NK-92 (cell line): ENCODE results near the gene ZCCHC24.

Experiments
- DNase-seq: peaks from one replicate; lab custom pipeline; 2025; ENCODE audit not compliant: unreplicated experiment; lab: John Stamatoyannopoulos, UW

ZCCHC24 gene

DNA sequence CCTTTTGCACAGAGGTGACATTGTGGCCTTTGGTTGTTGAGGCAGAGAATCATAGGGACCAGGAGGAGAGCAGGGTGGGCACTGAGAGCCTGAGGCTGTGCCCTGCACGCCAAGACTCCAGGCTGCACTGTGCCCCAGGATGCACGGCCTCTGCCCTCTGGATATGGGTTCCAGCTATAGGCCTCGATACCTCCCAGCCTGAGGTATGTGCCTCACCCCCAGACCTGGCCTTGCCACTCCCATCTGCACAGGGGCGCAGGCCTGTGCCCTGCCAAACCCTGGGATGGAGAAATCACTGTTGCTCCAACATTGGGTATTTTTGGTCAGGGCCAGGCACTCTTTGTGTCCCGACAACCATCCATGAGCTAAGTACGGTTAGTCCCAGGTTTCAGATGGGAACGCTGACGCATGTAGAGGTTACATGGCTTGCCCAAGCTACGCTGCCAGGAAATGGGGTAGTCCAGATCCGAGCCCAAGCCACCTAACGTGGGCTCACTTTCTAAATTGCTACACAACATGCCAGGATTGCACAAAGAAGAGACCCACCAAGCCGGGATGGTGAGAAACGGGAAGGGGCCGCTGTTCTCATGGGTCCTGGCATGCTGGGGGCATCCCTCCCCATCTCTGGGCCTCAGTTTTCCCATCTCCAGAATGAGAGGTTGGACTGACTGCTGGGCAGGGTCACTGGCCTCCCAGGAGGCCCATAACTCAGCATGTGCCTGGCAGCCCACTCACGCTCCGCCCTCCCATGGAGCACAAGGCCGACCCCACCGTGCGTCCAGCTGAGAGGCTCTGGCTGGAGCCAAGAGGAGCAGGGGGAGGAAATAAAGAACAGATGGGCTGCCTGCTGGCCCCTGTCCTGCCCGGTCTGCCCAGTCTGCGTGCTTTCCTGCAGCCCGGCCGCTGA, 44.2 kb downstream of the ZCCHC24 start:
- DNase-seq = no peak

DNA sequence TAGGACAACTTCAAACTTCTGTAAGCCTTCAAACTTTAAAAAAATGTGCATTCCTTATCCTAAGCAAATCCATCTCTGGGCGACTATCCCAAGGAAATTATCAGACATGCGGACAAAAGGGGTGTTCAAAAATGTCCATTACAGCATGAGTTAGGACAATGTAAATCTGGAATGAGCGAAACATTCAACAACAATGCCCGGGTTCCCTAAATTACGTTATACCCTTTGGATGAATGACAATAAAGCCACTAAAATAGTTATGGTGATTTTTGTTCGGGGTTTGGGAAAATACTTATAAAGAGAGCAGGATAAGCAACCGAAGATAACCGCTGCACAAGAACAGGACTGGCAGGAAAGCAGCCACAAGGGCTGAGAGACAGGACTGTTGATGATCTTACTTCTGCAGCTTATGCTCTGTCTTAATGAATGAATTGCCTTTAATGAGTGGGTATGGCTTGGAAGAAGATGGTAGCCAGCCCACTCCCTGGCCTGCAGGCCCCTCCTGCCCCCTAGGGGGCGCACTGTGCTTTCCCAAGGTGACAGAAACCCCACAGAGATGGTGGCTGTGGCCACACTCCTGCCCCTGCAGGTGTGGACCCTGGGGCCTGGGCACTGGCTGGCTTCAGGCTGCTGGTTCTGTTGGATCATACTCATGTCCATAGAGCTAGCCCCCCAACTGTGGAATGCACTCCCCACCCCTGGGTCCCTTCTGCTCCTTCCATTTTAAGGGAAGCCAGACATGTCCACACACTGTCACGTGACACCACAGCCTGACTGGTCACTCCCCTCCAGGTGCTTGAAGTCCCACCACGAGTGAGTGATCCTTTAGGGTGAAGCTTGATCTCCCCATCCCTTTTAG, 45.0 kb downstream of the ZCCHC24 start:
- DNase-seq = no peak

DNA sequence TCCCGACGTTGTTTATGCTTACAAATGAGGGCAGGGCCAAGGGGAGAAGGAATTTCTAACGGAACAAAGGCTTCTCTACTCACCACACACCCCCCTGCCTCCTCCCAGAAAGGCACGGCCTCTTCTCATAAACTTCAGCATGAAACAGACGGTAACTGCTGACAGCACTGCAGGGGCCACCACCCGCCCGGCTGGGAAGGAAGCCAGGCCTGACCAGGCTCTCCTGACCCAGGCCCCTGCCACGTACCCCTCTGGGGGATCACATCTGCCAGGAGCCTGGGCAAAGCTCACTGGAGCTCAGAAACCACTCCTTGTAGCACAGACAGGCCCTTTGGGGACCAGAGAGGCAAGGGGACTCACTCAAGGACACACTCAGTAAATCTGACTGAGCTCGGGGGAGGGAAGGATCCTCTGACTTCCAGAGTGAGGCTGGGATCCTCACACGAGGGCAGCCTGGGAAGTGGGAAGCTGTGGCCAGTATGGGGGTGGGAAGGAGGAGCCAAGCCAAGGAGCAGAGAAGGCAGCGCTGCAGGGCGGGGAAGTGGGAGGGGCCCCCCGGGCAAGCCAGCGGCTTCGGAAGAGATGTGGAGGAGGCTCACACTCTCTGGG, 46.1 kb downstream of the ZCCHC24 start:
- no peak for DNase-seq

DNA sequence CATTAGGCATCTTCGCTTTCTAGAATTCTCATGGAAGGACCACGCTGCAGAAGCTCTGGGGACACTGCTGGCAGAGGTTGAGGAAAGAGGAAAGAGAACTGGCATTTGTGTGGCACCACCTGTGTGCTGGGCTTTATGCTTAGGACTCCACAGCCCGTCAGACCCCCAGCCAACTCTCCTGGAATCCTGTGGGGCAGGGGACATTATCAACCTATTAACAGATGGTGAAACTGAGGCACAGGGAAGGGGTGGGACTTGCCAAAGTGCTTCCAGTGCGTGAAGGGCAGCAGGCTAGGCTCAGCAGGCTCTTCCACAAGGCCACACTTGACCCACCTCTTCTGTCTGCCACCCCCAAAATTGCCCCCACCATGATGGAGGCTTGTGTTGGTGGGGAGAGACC, 46.8 kb downstream of the ZCCHC24 start:
- DNase-seq = no peak

GRCh38 chr10:79397575-79398303, 47.7 kb downstream of the ZCCHC24 start:
- DNase-seq = no peak

DNA sequence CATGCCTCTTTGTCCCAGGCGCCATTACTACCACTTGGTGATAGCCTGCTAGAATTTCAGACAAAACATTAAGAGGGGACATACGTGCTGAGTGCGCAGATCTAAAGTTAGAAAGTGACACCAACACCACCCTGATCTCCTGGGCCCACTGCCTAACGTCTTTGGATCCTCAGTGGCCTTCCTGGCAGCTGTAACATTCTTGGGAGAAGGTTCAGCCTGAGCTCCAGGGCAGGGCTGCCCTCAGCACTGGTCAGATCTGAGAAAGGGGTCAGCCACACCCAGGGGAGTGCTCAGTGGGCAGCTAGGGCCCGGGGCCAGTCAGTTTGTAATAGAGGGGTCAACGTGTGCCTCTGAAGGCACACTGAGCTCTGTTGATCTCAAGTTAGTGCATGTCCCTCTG, 48.4 kb downstream of the ZCCHC24 start:
- no peak for DNase-seq

DNA sequence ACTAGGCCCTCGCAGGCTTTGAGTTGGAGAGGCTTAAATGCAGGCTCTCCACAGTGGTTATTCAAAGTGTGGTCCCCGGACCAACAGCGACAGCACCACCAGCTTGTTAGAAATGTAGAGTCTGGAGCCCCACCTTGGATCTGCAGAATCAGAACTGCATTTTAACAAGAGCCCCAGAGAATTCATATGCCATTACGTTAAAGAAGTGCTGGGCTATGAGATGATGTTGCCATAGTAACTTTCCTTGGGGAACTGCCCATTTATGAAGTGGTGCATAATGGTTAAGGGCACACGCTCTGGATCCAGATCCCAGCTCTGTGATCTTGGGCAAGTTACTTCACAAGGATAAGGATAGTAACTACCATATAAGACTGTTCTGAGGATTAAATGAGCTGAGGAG, 48.9 kb downstream of the ZCCHC24 start:
- DNase-seq = no peak

GRCh38 chr10:79394664-79395063, 50.8 kb downstream of the ZCCHC24 start:
- DNase-seq = no peak

- no peak for DNase-seq
Observed at GRCh38 chr10:79393924-79394610, 51.4 kb downstream of the ZCCHC24 start.

GRCh38 chr10:79393221-79393923, 52.1 kb downstream of the ZCCHC24 start:
- DNase-seq = no peak

GRCh38 chr10:79392506-79393176, 52.8 kb downstream of the ZCCHC24 start:
- DNase-seq = no peak

DNA sequence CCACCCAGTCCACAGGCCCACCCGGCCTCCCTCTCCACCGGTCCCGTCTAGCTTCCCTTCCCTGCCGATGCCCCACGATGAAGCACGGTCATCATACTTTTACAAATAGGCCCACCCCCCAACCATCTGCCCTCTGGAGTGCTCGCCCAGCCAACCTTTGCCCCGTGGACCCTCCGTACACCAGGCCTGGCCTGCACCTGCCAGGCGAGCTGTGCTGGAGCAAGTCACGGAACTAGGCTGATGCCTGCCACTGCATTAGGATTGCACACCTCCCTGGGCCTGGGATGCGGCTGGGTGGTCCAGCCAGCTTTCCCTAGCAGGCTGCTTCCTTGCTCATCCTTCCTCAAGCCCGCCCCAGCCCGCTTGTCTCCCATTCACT, 53.4 kb downstream of the ZCCHC24 start:
- no peak for DNase-seq

- no peak for DNase-seq
Observed at GRCh38 chr10:79391231-79392019, 54.0 kb downstream of the ZCCHC24 start.

DNA sequence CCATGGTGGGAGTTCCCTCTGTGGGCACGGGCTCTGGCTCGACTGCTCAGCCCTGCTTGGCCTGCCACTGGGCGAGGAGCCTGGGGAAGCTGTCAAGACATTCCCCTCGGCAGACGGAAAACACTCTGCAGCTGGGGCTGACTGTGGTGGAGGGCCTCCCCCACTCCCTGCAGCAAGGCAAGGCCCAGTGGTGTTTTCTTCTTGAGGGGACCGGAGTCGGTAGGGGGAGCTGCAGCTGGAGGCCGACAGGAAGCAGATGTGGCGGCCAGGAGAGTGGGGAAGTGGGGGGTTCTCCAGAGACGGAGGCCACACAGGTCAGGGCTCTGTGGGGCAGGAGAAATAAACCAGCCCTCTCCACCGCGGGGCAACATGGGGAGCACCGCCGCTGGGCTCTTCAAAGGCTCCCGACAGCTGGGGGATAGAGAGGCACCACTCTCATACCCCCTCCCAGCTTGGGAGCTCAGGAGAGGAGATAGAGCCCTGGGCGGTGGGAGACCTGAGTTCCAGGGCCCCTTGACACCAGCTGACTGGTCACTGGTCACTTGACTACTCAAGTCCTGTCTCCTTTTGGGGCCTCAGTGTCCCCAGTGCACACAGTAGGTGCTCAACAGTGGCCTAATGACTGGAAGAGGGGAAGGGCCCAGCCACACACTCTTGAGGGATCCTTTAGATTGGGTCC, 54.7 kb downstream of the ZCCHC24 start:
- DNase-seq = no peak

- DNase-seq = no peak
Observed at GRCh38 chr10:79390057-79390456, 55.4 kb downstream of the ZCCHC24 start.

GRCh38 chr10:79387974-79388850, 57.2 kb downstream of the ZCCHC24 start:
- DNase-seq = no peak

- DNase-seq = no peak
Observed at GRCh38 chr10:79387466-79387973, 57.9 kb downstream of the ZCCHC24 start.
